ENCODE results near the gene UNC13C.

GRCh38 chr15:54017251-54017650, 39.0 kb downstream of the UNC13C start:
- TF ChIP-seq CTCF (IDR thresholded peaks at IDR 0.05; ENCODE audit: extremely low read depth in 1 of 2, insufficient read depth in 1 of 2, low read depth in 1 of 2, low read length in 2 of 2): no peak
- TF ChIP-seq POLR2A (IDR thresholded peaks at IDR 0.05; ENCODE audit: low read depth, low read length): no peak

Measured in endothelial cell of umbilical vein (primary cell).